T-helper 1 cell (primary cell): Measurements from ENCODE around the gene CREB3L2.
"Not testable (repeated sequence)": the region's sequence is repeated elsewhere in the genome, so short reads cannot be mapped to it uniquely, and the experiment has no call there.

ENCODE experiments used
- DNase-seq, 5 donors: peaks; one replicate each; pipeline ENCODE4 v3.0.0-alpha.2; 2012 to 2020

CREB3L2 gene

GRCh38 chr7:137987563-137987962 lies 14.3 kb downstream of the CREB3L2 start:
- DNase-seq: no peak

- no peak for DNase-seq
Measured at GRCh38 chr7:137987018-137987349, 14.9 kb downstream of the CREB3L2 start.

GRCh38 chr7:137986252-137987017 lies 15.5 kb downstream of the CREB3L2 start:
- DNase-seq: no peak

GRCh38 chr7:137985897-137986251 lies 16.0 kb downstream of the CREB3L2 start:
- no peak for DNase-seq

GRCh38 chr7:137985253-137985896 lies 16.5 kb downstream of the CREB3L2 start:
- no peak for DNase-seq

GRCh38 chr7:137984181-137985041 lies 17.5 kb downstream of the CREB3L2 start:
- DNase-seq: no peak

GRCh38 chr7:137983323-137984008 lies 18.4 kb downstream of the CREB3L2 start:
- DNase-seq: no peak

- DNase-seq: not testable (repeated sequence)
Measured at GRCh38 chr7:137982394-137982793, 19.5 kb downstream of the CREB3L2 start.

GRCh38 chr7:137981668-137982067 lies 20.2 kb downstream of the CREB3L2 start:
- no peak for DNase-seq

GRCh38 chr7:137981175-137981574 lies 20.7 kb downstream of the CREB3L2 start:
- no peak for DNase-seq

GRCh38 chr7:137980308-137980707 lies 21.6 kb downstream of the CREB3L2 start:
- DNase-seq: no peak

GRCh38 chr7:137978464-137979237 lies 23.2 kb downstream of the CREB3L2 start:
- no peak for DNase-seq

- DNase-seq: no peak
Measured at GRCh38 chr7:137977173-137977572, 24.7 kb downstream of the CREB3L2 start.

- DNase-seq: no peak
Measured at GRCh38 chr7:137976696-137977095, 25.2 kb downstream of the CREB3L2 start.

- no peak for DNase-seq
Measured at GRCh38 chr7:137976232-137976631, 25.7 kb downstream of the CREB3L2 start.

GRCh38 chr7:137975768-137976167 lies 26.1 kb downstream of the CREB3L2 start:
- no peak for DNase-seq

- no peak for DNase-seq
Measured at GRCh38 chr7:137975221-137975620, 26.7 kb downstream of the CREB3L2 start.

- no peak for DNase-seq
Measured at GRCh38 chr7:137974766-137975165, 27.1 kb downstream of the CREB3L2 start.

- no peak for DNase-seq
Measured at GRCh38 chr7:137970253-137970975, 31.5 kb downstream of the CREB3L2 start.

GRCh38 chr7:137969828-137970227 lies 32.1 kb downstream of the CREB3L2 start:
- no peak for DNase-seq

- DNase-seq: no peak
Measured at GRCh38 chr7:137968890-137969289, 33.0 kb downstream of the CREB3L2 start.

GRCh38 chr7:137968339-137968738 lies 33.5 kb downstream of the CREB3L2 start:
- DNase-seq: not testable (repeated sequence)
